SU-DHL-6 (cell line): ENCODE results near the gene DLG2.
A peak's percentile ranks its signal among the peaks of the same experiment; 100 is the strongest.

Experiments used
- H2AFZ ChIP-seq: fragments of 200-600 bp; sonication (generic); 2 replicates; pipeline ENCODE4 v1.6.1; 2014; ENCODE audit warnings: low read depth, mild to moderate bottlenecking, moderate library complexity, mixed read lengths, antibody characterized with exemption, low read length; ENCODE audit not compliant: severe bottlenecking
- H3F3A ChIP-seq: fragments of 200-600 bp; shearing (Covaris generic); 2 replicates; pipeline ENCODE4 v1.6.0; 2016; ENCODE audit warnings: antibody characterized with exemption, mild to moderate bottlenecking; ENCODE audit not compliant: insufficient read depth
- H3K27ac ChIP-seq: fragments of 200-600 bp; sonication (generic); 2 replicates; pipeline ENCODE4 v1.5.1; 2016; ENCODE audit warnings: low read depth, mild to moderate bottlenecking, low read length, moderate library complexity, mixed read lengths
- H3K27me3 ChIP-seq: fragments of 200-600 bp; sonication (generic), shearing (Covaris generic); 2 replicates; pipeline ENCODE4 v1.6.0; 2014; ENCODE audit warnings: mild to moderate bottlenecking, low read length
- H3K36me3 ChIP-seq: fragments of 200-600 bp; sonication (generic); 2 replicates; pipeline ENCODE4 v1.6.1; 2014; ENCODE audit warnings: mild to moderate bottlenecking, low read length, mixed read lengths
- H3K4me2 ChIP-seq: fragments of 300-600, 200-600 bp; shearing (Covaris generic), sonication (generic); 2 replicates; pipeline ENCODE4 v1.6.0; 2014; ENCODE audit warnings: low read length, low read depth, mild to moderate bottlenecking; ENCODE audit not compliant: poor library complexity, severe bottlenecking
- H3K4me3 ChIP-seq: fragments of 200-600 bp; sonication (generic); 2 replicates; pipeline ENCODE4 v1.5.1; 2014; ENCODE audit warnings: antibody characterized with exemption, low read length, mild to moderate bottlenecking, mixed read lengths; ENCODE audit not compliant: insufficient read depth, poor library complexity, severe bottlenecking
- H3K79me2 ChIP-seq: fragments of 200-600 bp; sonication (generic); 2 replicates; pipeline ENCODE4 v1.6.1; 2014; ENCODE audit warnings: mild to moderate bottlenecking, low read length, moderate library complexity; ENCODE audit not compliant: insufficient read depth
- H3K9ac ChIP-seq: fragments of 200-600 bp; sonication (generic); 2 replicates; pipeline ENCODE4 v1.7.0; 2014; ENCODE audit warnings: mild to moderate bottlenecking, low read length
- H3K9me2 ChIP-seq: fragments of 200-600 bp; sonication (generic); replicated peaks from 2 replicates; pipeline ENCODE4 v1.6.1; 2014; ENCODE audit warnings: low read length; ENCODE audit not compliant: insufficient read depth
- H3K9me3 ChIP-seq: fragments of 200-600 bp; sonication (generic); 2 replicates; pipeline ENCODE4 v1.6.1; 2014; ENCODE audit warnings: low read length, mixed read lengths; ENCODE audit not compliant: insufficient read depth
- H4K20me1 ChIP-seq: fragments of 200-600 bp; sonication (generic); 2 replicates; pipeline ENCODE4 v1.6.1; 2014; ENCODE audit warnings: low read depth, mild to moderate bottlenecking, antibody characterized with exemption, low read length, moderate library complexity, mixed read lengths
- EZH2phosphoT487 ChIP-seq: fragments of 200-600 bp; sonication (generic), shearing (Covaris generic); conservative IDR thresholded peaks from 2 replicates; pipeline ENCODE4 v1.6.1; 2018; ENCODE audit warnings: mild to moderate bottlenecking, antibody characterized with exemption, low read length, moderate library complexity, mixed read lengths
- TF ChIP-seq, protein P1 (sequence below): fragments of 200-600 bp; sonication (generic); IDR thresholded peaks from one replicate; pipeline ENCODE4 v1.5.1; 2017; ENCODE audit warnings: antibody characterized with exemption, mild to moderate bottlenecking, low read length, moderate library complexity; ENCODE audit not compliant: insufficient read depth, poor library complexity, severe bottlenecking

DLG2 gene

DNA sequence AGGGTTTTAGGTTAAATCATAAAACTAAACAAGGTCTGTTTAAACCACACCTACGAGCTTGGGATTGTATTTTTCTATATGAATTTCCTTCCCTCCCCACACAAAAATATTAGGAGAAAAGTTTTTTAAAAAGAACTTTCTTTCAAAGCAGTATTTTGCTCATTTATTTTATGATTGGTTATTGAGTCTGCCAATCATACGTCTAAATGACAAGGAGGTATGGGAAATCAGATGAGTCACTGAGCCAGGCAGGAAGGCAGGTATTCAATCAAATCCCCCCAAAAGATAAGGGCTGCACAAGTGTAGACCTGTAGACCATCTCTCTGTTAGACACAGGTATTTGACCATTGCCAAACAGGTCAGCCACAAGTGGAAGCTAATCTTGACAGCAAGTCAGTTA, 1900.8 kb downstream of the DLG2 start:
- H3K36me3 ChIP-seq = no peaks in the 10 kb centered on the region
- no peaks in the 10 kb centered on the region for H3F3A ChIP-seq
- H3K9me3 ChIP-seq = no peaks in the 10 kb centered on the region
- no peak overlapping the region for H3K4me2 ChIP-seq
- no peaks in the 10 kb centered on the region for H4K20me1 ChIP-seq
- H3K9me2 ChIP-seq = no peaks in the 10 kb centered on the region
- H3K4me3 ChIP-seq = no peak overlapping the region
- no peak overlapping the region for H3K27ac ChIP-seq
- no peak for TF ChIP-seq EZH2phosphoT487
- TF ChIP-seq, protein P1, sequence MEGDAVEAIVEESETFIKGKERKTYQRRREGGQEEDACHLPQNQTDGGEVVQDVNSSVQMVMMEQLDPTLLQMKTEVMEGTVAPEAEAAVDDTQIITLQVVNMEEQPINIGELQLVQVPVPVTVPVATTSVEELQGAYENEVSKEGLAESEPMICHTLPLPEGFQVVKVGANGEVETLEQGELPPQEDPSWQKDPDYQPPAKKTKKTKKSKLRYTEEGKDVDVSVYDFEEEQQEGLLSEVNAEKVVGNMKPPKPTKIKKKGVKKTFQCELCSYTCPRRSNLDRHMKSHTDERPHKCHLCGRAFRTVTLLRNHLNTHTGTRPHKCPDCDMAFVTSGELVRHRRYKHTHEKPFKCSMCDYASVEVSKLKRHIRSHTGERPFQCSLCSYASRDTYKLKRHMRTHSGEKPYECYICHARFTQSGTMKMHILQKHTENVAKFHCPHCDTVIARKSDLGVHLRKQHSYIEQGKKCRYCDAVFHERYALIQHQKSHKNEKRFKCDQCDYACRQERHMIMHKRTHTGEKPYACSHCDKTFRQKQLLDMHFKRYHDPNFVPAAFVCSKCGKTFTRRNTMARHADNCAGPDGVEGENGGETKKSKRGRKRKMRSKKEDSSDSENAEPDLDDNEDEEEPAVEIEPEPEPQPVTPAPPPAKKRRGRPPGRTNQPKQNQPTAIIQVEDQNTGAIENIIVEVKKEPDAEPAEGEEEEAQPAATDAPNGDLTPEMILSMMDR = no peak
- no peak overlapping the region for H3K9ac ChIP-seq
- H3K27me3 ChIP-seq = no peaks in the 10 kb centered on the region; the same call in 1 of the 2 replicates
- no peaks in the 10 kb centered on the region for H3K79me2 ChIP-seq
- H2AFZ ChIP-seq = no peak overlapping the region

DNA sequence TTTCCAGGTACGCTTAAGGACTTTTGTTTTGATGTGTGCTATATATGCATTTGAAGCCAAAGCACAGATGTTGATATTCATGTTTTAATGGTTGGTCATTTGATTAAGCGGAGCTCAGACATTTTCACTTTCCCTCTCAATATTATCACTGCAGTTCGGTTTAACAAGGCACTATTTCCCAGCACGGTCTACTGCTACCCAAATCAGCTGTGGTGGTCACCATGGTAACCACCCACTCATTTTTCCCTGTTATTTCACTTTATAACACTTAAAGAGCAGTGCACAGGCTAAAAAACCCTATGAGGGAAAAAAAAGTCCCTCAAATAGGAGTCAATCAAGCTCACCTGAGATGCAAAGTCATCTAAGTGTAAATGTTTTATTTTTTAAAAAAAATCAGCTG, 1901.4 kb downstream of the DLG2 start:
- H3K27ac ChIP-seq = no peak overlapping the region
- no peaks in the 10 kb centered on the region for H3F3A ChIP-seq
- no peak overlapping the region for H3K4me2 ChIP-seq
- H3K9ac ChIP-seq = no peak overlapping the region
- no peaks in the 10 kb centered on the region for H3K79me2 ChIP-seq
- TF ChIP-seq EZH2phosphoT487 = no peak
- TF ChIP-seq, protein P1 = no peak
- H3K27me3 ChIP-seq = no peaks in the 10 kb centered on the region; the same call in 1 of the 2 replicates
- no peaks in the 10 kb centered on the region for H3K36me3 ChIP-seq
- H3K9me3 ChIP-seq = no peaks in the 10 kb centered on the region
- H3K4me3 ChIP-seq = no peak overlapping the region
- no peaks in the 10 kb centered on the region for H4K20me1 ChIP-seq
- H2AFZ ChIP-seq = no peak overlapping the region
- no peaks in the 10 kb centered on the region for H3K9me2 ChIP-seq

DNA sequence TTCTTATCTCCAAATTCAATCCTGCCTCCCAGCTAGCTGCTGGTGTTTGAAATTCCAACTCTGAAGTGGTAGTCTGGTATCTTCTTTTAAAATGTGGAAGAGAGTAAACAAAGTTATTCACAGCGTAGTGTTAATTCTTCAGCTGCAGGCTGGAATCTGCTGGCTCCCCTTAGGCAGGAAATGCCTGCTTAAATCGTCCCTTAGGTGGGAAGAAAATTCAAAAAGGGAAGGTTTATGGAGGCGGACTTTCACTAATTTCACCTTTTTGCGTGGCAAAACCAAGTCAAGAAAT, 1901.9 kb downstream of the DLG2 start:
- no peaks in the 10 kb centered on the region for H3K79me2 ChIP-seq
- H3K36me3 ChIP-seq = no peaks in the 10 kb centered on the region
- H3K4me3 ChIP-seq = no peak overlapping the region
- TF ChIP-seq, protein P1 = no peak
- TF ChIP-seq EZH2phosphoT487 = no peak
- no peak overlapping the region for H3K27ac ChIP-seq
- H3K27me3 ChIP-seq = no peaks in the 10 kb centered on the region; the same call in 1 of the 2 replicates
- no peak overlapping the region for H3K9ac ChIP-seq
- H3K4me2 ChIP-seq = no peak overlapping the region
- H3K9me2 ChIP-seq = no peaks in the 10 kb centered on the region
- no peaks in the 10 kb centered on the region for H3F3A ChIP-seq
- H4K20me1 ChIP-seq = no peaks in the 10 kb centered on the region
- H3K9me3 ChIP-seq = no peaks in the 10 kb centered on the region
- H2AFZ ChIP-seq = no peak overlapping the region

DNA sequence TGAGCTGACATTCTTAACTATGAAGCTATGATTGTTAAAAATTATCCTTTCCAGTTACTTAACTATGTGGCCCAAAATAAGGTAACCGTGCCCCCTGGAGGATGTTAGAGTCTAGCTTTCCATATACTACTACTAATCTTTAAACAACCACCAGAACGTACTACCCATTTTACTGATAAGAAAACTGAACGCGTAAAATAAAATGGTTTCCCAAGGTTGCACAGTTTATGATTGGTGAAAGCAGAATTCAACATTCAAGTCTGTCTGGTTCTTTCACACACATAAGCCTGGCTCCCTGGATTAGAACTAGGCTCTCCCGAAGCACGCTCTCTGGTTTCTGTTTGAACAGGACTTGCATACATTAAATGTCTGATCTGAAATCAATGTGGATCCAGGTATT, 1903.1 kb downstream of the DLG2 start:
- Histone ChIP-seq H3F3A (no peaks in the 10 kb centered on the region), H4K20me1 (no peaks in the 10 kb centered on the region), H3K9ac (no peak overlapping the region), H3K9me2 (no peaks in the 10 kb centered on the region), H3K4me2 (no peak overlapping the region), H3K79me2 (no peaks in the 10 kb centered on the region), H2AFZ (no peak overlapping the region), H3K27me3 (no peaks in the 10 kb centered on the region; the same call in 1 of the 2 replicates), H3K27ac (no peak overlapping the region), H3K4me3 (no peak overlapping the region), H3K9me3 (no peaks in the 10 kb centered on the region), H3K36me3 (no peaks in the 10 kb centered on the region)
- TF ChIP-seq, protein P1 = peak; percentile 21
- no peak for TF ChIP-seq EZH2phosphoT487
